SJSA1 (cell line): ENCODE data around the gene NMB. TPM values are rescaled to one million over a fixed set of nuclear protein-coding genes. Genes with fewer than 3 reads are reported as not detected.
"Not testable (repeated sequence)": the region's sequence is repeated elsewhere in the genome, so short reads cannot be mapped to it uniquely, and the experiment has no call there.

Experiments
- DNase-seq, 2 experiments: peaks; one replicate each; pipeline ENCODE4 v3.0.0-alpha.2; 2015 to 2020; ENCODE audit warnings: low spot score in 2 of 2, low read depth in 1 of 2
- H3K27ac ChIP-seq: fragments of 250-450 bp; sonication (Bioruptor Pico); 2 replicates; pipeline ENCODE4 v1.5.1; 2020; ENCODE audit warnings: mild to moderate bottlenecking, moderate library complexity
- H3K27me3 ChIP-seq: fragments of 250-450 bp; sonication (Bioruptor Pico); replicated peaks from 2 replicates; pipeline ENCODE4 v1.5.1; 2020; ENCODE audit warnings: mild to moderate bottlenecking, moderate library complexity
- H3K36me3 ChIP-seq: fragments of 250-450 bp; sonication (Bioruptor Pico); 2 replicates; pipeline ENCODE4 v1.5.1; 2020; ENCODE audit warnings: mild to moderate bottlenecking
- H3K4me1 ChIP-seq: fragments of 250-450 bp; sonication (Bioruptor Pico); replicated peaks from 2 replicates; pipeline ENCODE4 v1.6.1; 2021; ENCODE audit warnings: mild to moderate bottlenecking
- H3K4me3 ChIP-seq: fragments of 250-450 bp; sonication (Bioruptor Pico); 2 replicates; pipeline ENCODE4 v1.5.1; 2020; ENCODE audit warnings: mild to moderate bottlenecking
- H3K9me3 ChIP-seq: fragments of 250-450 bp; sonication (Bioruptor Pico); replicated peaks from 2 replicates; pipeline ENCODE4 v1.5.1; 2020; ENCODE audit warnings: mild to moderate bottlenecking
- total RNA-seq: library from RNA; depleted of rRNA; stranded (reverse); fragments of >200 nt; shearing (Covaris generic); gene quantifications from 2 replicates; pipeline ENCODE4 v1.2.3, GENCODE V29; 2014

The NMB gene
- total RNA-seq, 1 experiment from 2014 or later = 1.7 TPM

- H3K36me3 ChIP-seq = peaks cover 89% of the 10 kb centered on the region
- no peaks in the 10 kb centered on the region for H3K27me3 ChIP-seq
- peaks cover 5% of the 10 kb centered on the region for H3K4me1 ChIP-seq
- H3K9me3 ChIP-seq = no peaks in the 10 kb centered on the region
- no peak overlapping the region for H3K27ac ChIP-seq
- no peak overlapping the region for H3K4me3 ChIP-seq
- DNase-seq = no peak
These were observed 9.5 kb downstream of the NMB start for GRCh38 chr15:84648539-84648938.

GRCh38 chr15:84647726-84648125 lies 10.3 kb downstream of the NMB start:
- no peak overlapping the region for H3K27ac ChIP-seq
- no peaks in the 10 kb centered on the region for H3K27me3 ChIP-seq
- H3K4me1 ChIP-seq = no peaks in the 10 kb centered on the region
- no peaks in the 10 kb centered on the region for H3K9me3 ChIP-seq
- no peak overlapping the region for H3K4me3 ChIP-seq
- no peak for DNase-seq
- peaks cover 93% of the 10 kb centered on the region for H3K36me3 ChIP-seq

GRCh38 chr15:84645997-84646396 lies 12.0 kb downstream of the NMB start:
- Histone ChIP-seq H3K36me3 (peaks cover 93% of the 10 kb centered on the region), H3K27ac (no peak overlapping the region), H3K4me1 (no peaks in the 10 kb centered on the region), H3K9me3 (no peaks in the 10 kb centered on the region), H3K4me3 (no peak overlapping the region), H3K27me3 (no peaks in the 10 kb centered on the region)
- DNase-seq = no peak

- H3K36me3 ChIP-seq = peaks cover 95% of the 10 kb centered on the region
- H3K27ac ChIP-seq = no peak overlapping the region
- H3K4me3 ChIP-seq = no peak overlapping the region
- no peaks in the 10 kb centered on the region for H3K4me1 ChIP-seq
- no peaks in the 10 kb centered on the region for H3K9me3 ChIP-seq
- DNase-seq = no peak
- H3K27me3 ChIP-seq = no peaks in the 10 kb centered on the region
These were observed 12.5 kb downstream of the NMB start for GRCh38 chr15:84645496-84645895.

- Histone ChIP-seq H3K36me3 (peaks cover 94% of the 10 kb centered on the region), H3K4me3 (no peak overlapping the region), H3K27ac (no peak overlapping the region), H3K9me3 (no peaks in the 10 kb centered on the region), H3K4me1 (no peaks in the 10 kb centered on the region), H3K27me3 (no peaks in the 10 kb centered on the region)
- no peak for DNase-seq
These were observed 14.2 kb downstream of the NMB start for GRCh38 chr15:84643838-84644237.

GRCh38 chr15:84642640-84643039 lies 15.4 kb downstream of the NMB start:
- not testable (repeated sequence) for H3K27ac ChIP-seq, H3K4me3 ChIP-seq, H3K9me3 ChIP-seq, H3K27me3 ChIP-seq, H3K4me1 ChIP-seq, DNase-seq
- peaks cover 89% of the 10 kb centered on the region for H3K36me3 ChIP-seq

GRCh38 chr15:84641871-84642270 lies 16.1 kb downstream of the NMB start:
- not testable (repeated sequence) for H3K27ac ChIP-seq, H3K27me3 ChIP-seq

GRCh38 chr15:84638103-84638502 lies 19.9 kb downstream of the NMB start:
- peaks cover 14% of the 10 kb centered on the region for H3K4me1 ChIP-seq
- H3K4me3 ChIP-seq = no peak overlapping the region
- H3K27ac ChIP-seq = no peak overlapping the region
- DNase-seq = no peak
- H3K9me3 ChIP-seq = no peaks in the 10 kb centered on the region
- peaks cover 66% of the 10 kb centered on the region for H3K36me3 ChIP-seq
- no peaks in the 10 kb centered on the region for H3K27me3 ChIP-seq

More at GRCh38 chr15:84641871-84642270, 16.1 kb downstream of the NMB start:
- not testable (repeated sequence) for H3K4me1 ChIP-seq, DNase-seq, H3K4me3 ChIP-seq, H3K9me3 ChIP-seq
- peaks cover 82% of the 10 kb centered on the region for H3K36me3 ChIP-seq

GRCh38 chr15:84634228-84634837 lies 23.7 kb downstream of the NMB start:
- Histone ChIP-seq H3K4me1 (peaks cover 32% of the 10 kb centered on the region), H3K36me3 (peaks cover 29% of the 10 kb centered on the region), H3K27ac (no peak overlapping the region), H3K9me3 (no peaks in the 10 kb centered on the region), H3K27me3 (no peaks in the 10 kb centered on the region), H3K4me3 (peak overlapping the region; percentile 52)
- peak in 1 of 2 experiments; percentile 4 for DNase-seq

- H3K27me3 ChIP-seq = no peaks in the 10 kb centered on the region
- no peaks in the 10 kb centered on the region for H3K9me3 ChIP-seq
- H3K4me3 ChIP-seq = peak overlapping the region; percentile 52
- peak; percentile 65 to 86 for DNase-seq
- peaks cover 32% of the 10 kb centered on the region for H3K4me1 ChIP-seq
- H3K36me3 ChIP-seq = peaks cover 25% of the 10 kb centered on the region
- H3K27ac ChIP-seq = no peak overlapping the region
These were observed 24.4 kb downstream of the NMB start for GRCh38 chr15:84633311-84634227.

- peak overlapping the region; percentile 56 for H3K27ac ChIP-seq
- no peaks in the 10 kb centered on the region for H3K9me3 ChIP-seq
- peaks cover 18% of the 10 kb centered on the region for H3K36me3 ChIP-seq
- H3K4me3 ChIP-seq = peak overlapping the region; percentile 51
- no peaks in the 10 kb centered on the region for H3K27me3 ChIP-seq
- DNase-seq = no peak
- peaks cover 32% of the 10 kb centered on the region for H3K4me1 ChIP-seq
These were observed 26.2 kb downstream of the NMB start for GRCh38 chr15:84631706-84632272.

- no peaks in the 10 kb centered on the region for H3K27me3 ChIP-seq
- peaks cover 28% of the 10 kb centered on the region for H3K4me1 ChIP-seq
- no peak overlapping the region for H3K27ac ChIP-seq
- DNase-seq = no peak
- H3K36me3 ChIP-seq = peaks cover 9% of the 10 kb centered on the region
- no peak overlapping the region for H3K4me3 ChIP-seq
- no peaks in the 10 kb centered on the region for H3K9me3 ChIP-seq
These were observed 29.0 kb downstream of the NMB start for GRCh38 chr15:84629033-84629432.

GRCh38 chr15:84625123-84625522 lies 32.9 kb downstream of the NMB start:
- Histone ChIP-seq H3K4me1 (no peaks in the 10 kb centered on the region), H3K27ac (no peak overlapping the region), H3K4me3 (no peak overlapping the region), H3K27me3 (no peaks in the 10 kb centered on the region), H3K9me3 (peaks cover 28% of the 10 kb centered on the region), H3K36me3 (peaks cover 32% of the 10 kb centered on the region)
- DNase-seq = no peak

- Histone ChIP-seq H3K9me3 (peaks cover 30% of the 10 kb centered on the region), H3K36me3 (peaks cover 33% of the 10 kb centered on the region), H3K4me3 (no peak overlapping the region), H3K27me3 (no peaks in the 10 kb centered on the region), H3K27ac (no peak overlapping the region), H3K4me1 (no peaks in the 10 kb centered on the region)
- DNase-seq = no peak
These were observed 33.6 kb downstream of the NMB start for GRCh38 chr15:84624359-84624758.
